ENCODE results near the gene ZNF268.

DNA sequence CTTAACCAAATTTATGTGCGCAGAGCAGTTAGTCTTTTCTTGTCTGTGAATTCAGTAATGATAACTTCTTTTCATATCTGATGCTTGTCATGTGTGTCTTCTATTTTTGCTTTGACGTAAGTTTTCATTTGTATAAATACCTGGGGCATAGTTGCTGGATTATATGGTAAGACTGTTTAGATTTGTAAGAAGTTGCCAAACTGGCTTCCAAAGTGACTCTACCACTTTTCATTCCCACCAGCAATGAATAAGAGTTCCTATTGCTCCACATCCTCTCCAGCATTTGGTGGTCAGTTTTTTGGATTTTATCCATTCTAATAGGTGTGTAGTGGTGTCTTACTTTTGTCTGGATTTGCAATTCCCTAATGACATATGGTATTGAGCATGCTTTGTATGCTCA is 8.9 kb downstream of the ZNF268 start:
- TF ChIP-seq, protein P1, sequence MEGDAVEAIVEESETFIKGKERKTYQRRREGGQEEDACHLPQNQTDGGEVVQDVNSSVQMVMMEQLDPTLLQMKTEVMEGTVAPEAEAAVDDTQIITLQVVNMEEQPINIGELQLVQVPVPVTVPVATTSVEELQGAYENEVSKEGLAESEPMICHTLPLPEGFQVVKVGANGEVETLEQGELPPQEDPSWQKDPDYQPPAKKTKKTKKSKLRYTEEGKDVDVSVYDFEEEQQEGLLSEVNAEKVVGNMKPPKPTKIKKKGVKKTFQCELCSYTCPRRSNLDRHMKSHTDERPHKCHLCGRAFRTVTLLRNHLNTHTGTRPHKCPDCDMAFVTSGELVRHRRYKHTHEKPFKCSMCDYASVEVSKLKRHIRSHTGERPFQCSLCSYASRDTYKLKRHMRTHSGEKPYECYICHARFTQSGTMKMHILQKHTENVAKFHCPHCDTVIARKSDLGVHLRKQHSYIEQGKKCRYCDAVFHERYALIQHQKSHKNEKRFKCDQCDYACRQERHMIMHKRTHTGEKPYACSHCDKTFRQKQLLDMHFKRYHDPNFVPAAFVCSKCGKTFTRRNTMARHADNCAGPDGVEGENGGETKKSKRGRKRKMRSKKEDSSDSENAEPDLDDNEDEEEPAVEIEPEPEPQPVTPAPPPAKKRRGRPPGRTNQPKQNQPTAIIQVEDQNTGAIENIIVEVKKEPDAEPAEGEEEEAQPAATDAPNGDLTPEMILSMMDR (IDR thresholded peaks at IDR 0.05) = no peak
- no peak for TF ChIP-seq EP300 (IDR thresholded peaks at IDR 0.05)
